Measurements from ENCODE around the gene TMEM150B.

The TMEM150B gene

DNA sequence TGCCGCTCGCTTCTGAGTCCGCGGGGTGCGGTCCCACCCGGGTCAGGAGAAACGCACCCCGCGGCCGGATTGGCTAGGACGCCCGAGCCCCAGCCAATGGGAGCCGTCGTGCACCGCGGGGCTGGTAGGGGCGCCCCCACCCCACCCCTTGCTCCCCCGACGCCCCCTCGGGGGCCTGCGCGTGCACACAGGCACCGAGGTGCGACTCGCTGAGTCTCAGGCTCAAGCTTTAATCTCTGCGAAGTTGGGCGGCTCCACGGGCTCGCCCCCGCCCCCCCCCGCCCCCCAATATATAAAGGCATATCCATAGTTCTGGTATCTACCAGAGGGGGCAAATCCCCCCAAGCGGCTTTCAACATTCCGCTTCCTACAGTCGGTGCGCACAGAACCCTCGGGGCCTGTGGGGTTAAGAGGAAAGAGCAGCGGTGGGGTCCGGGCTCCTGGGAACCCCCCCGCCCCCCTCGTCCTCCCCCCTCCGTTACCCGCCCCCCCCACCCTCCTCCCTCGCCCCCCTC, 29.6 kb upstream of the TMEM150B start, which contains the start of gene COX6B2:
Gene COX6B2 (minus strand): TSS at position 22 of the 515 bp plus-strand sequence. CDS start 198 bp downstream, outside the sequence.
- no peak for DNase-seq (ENCODE audit: low spot score)

- DNase-seq (ENCODE audit: low spot score): peak; percentile 94
These were observed 28.9 kb upstream of the TMEM150B start for GRCh38 chr19:55353803-55354697.

DNA sequence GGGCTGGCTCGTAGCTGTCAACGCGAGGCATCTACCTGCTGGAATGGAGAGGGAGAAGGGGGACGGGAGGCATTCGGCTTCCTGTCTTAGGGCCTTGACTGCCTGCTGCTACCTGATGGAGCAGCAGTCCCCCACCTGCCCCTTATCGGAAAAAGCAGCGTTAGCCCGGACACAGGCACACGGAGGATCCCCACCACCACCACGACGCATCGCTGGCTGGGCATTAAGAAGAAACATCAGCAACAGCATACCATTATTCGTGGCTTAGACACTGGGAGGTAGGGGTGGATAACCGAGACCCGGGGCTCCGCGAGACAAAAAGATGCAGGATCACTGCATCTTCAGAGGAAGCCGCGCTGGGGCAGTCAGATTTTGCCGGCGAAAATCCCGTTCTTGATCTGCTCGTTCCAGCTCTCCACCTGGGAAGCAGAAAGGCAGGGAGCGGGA, 28.2 kb upstream of the TMEM150B start:
- DNase-seq (ENCODE audit: low spot score): no peak

- DNase-seq (ENCODE audit: low spot score): no peak
These were observed 27.5 kb upstream of the TMEM150B start for GRCh38 chr19:55352549-55353145.

- DNase-seq (ENCODE audit: low spot score): no peak
These were observed 26.9 kb upstream of the TMEM150B start for GRCh38 chr19:55352040-55352439.

GRCh38 chr19:55350620-55351315, 25.6 kb upstream of the TMEM150B start:
- no peak for DNase-seq (ENCODE audit: low spot score)

DNA sequence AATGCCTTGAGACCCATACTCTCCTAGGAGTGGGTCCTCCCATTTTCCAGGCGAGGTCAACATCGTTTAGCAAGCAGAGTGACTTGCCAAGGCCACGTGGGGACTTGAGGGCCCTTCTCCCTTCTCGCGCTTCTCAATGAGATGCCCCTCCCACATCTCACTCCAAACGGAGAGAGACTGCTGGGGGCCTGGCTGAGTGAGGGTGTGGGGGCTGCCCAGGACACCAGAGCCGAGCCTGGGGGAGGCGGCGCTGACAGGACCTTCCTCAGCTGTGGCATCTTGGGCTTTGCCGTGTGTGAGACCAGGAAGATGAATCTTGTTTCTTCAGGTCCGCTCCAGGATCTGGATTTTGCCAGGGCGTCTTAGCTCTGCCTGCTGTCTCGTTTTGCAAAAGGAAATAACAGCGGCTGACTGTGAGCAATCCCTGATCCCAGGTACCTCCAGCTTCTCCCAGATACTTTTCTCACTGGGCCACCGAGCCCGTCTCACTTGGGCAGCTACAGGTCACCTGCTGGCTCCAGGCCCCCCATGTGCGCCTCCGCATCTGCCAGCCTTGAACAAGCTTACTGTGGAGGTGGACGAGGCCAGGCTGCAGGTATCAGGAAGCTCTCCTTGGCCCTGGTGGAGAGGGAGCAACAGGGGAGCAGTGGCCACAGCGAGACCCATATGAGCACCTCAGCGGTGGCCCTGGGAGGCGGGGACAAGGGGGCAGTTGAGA, 23.3 kb upstream of the TMEM150B start:
- no peak for DNase-seq (ENCODE audit: low spot score)

DNA sequence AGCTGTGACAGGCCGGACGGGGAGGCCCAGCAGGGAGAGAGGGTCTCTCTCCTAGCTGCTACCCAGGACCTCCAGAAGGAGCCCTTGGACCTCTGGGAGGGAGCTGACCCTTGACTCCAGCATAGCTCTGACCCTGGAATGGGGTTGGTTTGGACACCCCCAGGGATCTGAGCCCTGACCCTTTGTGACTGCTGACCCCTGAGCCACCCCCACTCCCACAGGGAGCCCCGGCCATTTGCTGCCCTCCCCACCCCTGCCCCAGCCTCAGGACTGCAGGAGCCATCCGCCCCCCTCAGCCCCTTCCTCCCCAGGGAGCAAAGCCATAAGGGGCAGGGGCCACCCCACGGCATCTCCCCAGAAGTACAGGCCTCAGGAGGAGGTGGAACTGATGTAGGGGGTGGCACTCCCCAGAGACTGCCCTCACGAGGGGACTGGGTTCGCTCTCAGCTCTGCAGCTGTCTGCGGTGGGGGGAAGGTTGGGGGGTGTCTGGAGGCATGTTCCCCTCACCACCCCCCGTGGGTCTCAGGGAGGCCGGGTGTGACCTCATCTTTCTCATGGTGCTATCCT, 22.4 kb upstream of the TMEM150B start:
- no peak for DNase-seq (ENCODE audit: low spot score)

DNA sequence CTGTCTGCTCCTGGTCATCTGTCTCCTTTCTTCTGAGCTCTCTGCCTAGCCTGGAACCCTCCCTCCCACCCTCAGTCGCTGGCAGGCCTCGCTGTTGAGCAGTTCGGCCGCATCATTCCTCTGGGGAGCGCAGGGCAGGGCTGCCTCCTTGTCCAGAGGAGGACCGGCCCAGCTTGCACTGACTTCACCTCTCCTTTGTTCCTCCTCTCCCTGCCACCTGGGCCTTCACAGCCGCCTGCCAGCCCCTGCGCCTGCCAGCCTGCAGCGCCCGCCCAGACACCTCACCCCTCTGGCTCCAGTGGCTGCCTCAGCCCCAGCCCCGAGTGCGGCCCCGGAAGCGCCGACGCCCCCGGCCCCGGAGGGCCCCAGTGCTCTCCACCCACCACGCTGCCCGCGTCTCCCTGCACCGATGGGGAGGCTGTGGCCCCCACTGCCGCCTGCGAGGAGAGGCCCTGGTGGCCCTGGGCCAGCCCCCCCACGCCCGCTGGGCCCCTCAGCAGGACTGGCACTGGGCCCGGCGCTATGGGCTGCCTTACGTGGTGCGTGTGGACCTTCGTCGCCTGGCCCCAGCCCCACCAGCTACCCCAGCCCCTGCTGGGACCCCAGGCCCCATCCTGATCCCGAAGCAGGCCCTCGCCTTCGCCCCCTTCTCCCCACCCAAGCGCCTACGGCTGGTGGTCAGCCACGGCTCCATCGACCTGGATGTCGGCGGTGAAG, 21.7 kb upstream of the TMEM150B start:
- no peak for DNase-seq (ENCODE audit: low spot score)

- no peak for DNase-seq (ENCODE audit: low spot score)
These were observed 20.9 kb upstream of the TMEM150B start for GRCh38 chr19:55345818-55346724.

DNA sequence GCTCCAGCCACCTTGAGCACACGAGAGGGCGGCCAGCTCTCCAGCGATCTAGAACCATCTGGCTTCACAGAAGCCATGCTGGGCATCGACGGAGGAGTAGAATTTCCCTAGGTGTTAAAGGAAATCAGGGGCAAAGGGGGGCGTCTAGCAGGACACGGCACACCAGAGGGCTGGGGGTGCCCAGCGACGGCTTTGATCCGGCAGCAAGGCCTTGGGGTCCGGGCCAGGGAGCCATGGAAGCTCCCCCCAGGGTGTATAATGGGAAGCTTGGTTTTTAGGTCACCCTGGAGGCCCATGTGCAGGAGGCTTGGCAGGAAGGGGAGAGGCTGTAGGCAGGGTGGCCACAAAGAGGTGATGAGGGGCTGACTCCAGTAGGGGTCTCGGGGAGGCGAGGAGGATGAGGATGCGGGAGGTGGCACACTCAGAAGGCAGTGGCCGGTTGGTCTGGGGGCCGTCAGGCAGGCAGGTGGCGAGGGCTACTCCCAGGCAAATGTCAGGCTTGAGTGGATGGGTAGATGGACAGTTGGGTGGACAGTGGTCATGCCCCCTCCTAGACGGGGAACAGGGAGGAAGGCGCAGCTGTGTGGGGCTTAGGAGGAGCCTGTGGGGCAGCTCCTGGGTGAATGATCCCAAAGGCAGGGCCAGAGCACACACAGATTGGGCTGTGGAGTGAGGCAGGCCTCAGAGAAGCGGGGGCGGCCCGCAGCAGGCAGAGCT, 20.1 kb upstream of the TMEM150B start:
- DNase-seq (ENCODE audit: low spot score): no peak

- no peak for DNase-seq (ENCODE audit: low spot score)
These were observed 19.3 kb upstream of the TMEM150B start for GRCh38 chr19:55344444-55344843.

GRCh38 chr19:55341595-55342531, 16.7 kb upstream of the TMEM150B start:
- DNase-seq (ENCODE audit: low spot score): no peak

- DNase-seq (ENCODE audit: low spot score): peak; percentile 98
These were observed 16.0 kb upstream of the TMEM150B start for GRCh38 chr19:55341171-55341588.

- no peak for DNase-seq (ENCODE audit: low spot score)
These were observed 15.6 kb upstream of the TMEM150B start for GRCh38 chr19:55340784-55341147.

GRCh38 chr19:55339889-55340783, 15.0 kb upstream of the TMEM150B start:
- no peak for DNase-seq (ENCODE audit: low spot score)

Data from HuH-7.5 (cell line).